HCT116 (cell line): Measurements from ENCODE around the gene SUN5. TPM values are rescaled to one million over a fixed set of nuclear protein-coding genes. Genes with fewer than 3 reads are reported as not detected.

Source experiments
- ATAC-seq: fragments of 200-7000 bp; cut with Tn5 transposase; 2 replicates; pipeline ENCODE4 v1.9.1; 2020; ENCODE audit warnings: mild to moderate bottlenecking, moderate library complexity
- BruUV-seq: library from RNA; stranded (reverse); fragments of 400-500 nt; replicated peaks from 2 replicates; lab custom pipeline; 2021; lab: Mats Ljungman, UMichigan
- CTCF ChIA-PET: fragments of 300-600 bp; sonication (Branson Sonifier 250); formaldehyde crosslinking; loops from one replicate; lab custom pipeline; 2021; ENCODE audit warnings: antibody characterized with exemption; lab: Charles Lee
- POLR2A ChIA-PET: fragments of 300-600, 350-600 bp; sonication (Branson Sonifier 250); formaldehyde crosslinking; loops from one replicate; lab custom pipeline; 2021; ENCODE audit warnings: antibody characterized with exemption; lab: Charles Lee
- RAD21 ChIA-PET, 2 experiments: fragments of 300-600 bp; sonication (Branson Sonifier 250); formaldehyde crosslinking; loops; one replicate each; lab custom pipeline; 2023; ENCODE audit warnings: low total read pairs in 2 of 2; ENCODE audit not compliant: uncharacterized antibody in 2 of 2, unreplicated experiment in 2 of 2, low non-redundant PET in 1 of 2; lab: Charles Lee
- DNase-seq: peaks from one replicate; pipeline ENCODE4 v3.0.0-alpha.2; 2010; ENCODE audit warnings: low read depth, low spot score
- H2AFZ ChIP-seq: fragments of 200-600 bp; shearing (Covaris generic), sonication (generic); 2 replicates; pipeline ENCODE4 v1.6.1; 2017; ENCODE audit warnings: low read depth, mixed run types, mixed read lengths, antibody characterized with exemption, low read length; ENCODE audit not compliant: poor library complexity, severe bottlenecking
- H3K27ac ChIP-seq: 2 replicates; pipeline ENCODE4 v1.5.1; 2012; ENCODE audit warnings: low read depth, low read length
- H3K27me3 ChIP-seq: fragments of 200-600 bp; sonication (generic); 2 replicates; pipeline ENCODE4 v1.6.1; 2016; ENCODE audit warnings: mixed run types, low read length, mixed read lengths; ENCODE audit not compliant: insufficient read depth
- H3K36me3 ChIP-seq, 2 experiments: fragments of 200-500 bp in 1 of 2; fragments of 200-600 bp in 1 of 2; sonication (Bioruptor generic) in 1 of 2; sonication (generic) in 1 of 2; 2 replicates each; pipeline versions ENCODE4 v1.5.1 to v1.6.1; 2014 to 2016; ENCODE audit warnings: low read length in 2 of 2, inconsistent platforms in 1 of 2, mixed read lengths in 1 of 2, mixed run types in 1 of 2; ENCODE audit not compliant: insufficient read depth in 2 of 2, control insufficient read depth in 1 of 2
- H3K4me1 ChIP-seq, 2 experiments: fragments of 200-600 bp in 1 of 2; sonication (generic) in 1 of 2; 2 replicates each; pipeline versions ENCODE4 v1.5.1 to v1.6.1; 2012 to 2017; ENCODE audit warnings: low read length in 2 of 2, inconsistent platforms in 1 of 2, mild to moderate bottlenecking in 1 of 2, mixed read lengths in 1 of 2, mixed run types in 1 of 2, moderate library complexity in 1 of 2; ENCODE audit not compliant: insufficient read depth in 2 of 2, control insufficient read depth in 1 of 2
- H3K4me2 ChIP-seq: fragments of 200-600 bp; sonication (generic); 2 replicates; pipeline ENCODE4 v1.6.1; 2017; ENCODE audit warnings: mixed run types, low read length, mixed read lengths
- H3K4me3 ChIP-seq, 2 experiments: fragments of 200-600 bp in 1 of 2; sonication (generic) in 1 of 2; replicated peaks in 1 of 2; 2 replicates each; pipeline ENCODE4 v1.5.1; 2011 to 2016; ENCODE audit warnings: low read length in 2 of 2, control low read depth in 1 of 2, low read depth in 1 of 2, mild to moderate bottlenecking in 1 of 2, mixed read lengths in 1 of 2, mixed run types in 1 of 2
- H3K79me2 ChIP-seq: fragments of 200-600 bp; sonication (generic); 2 replicates; pipeline ENCODE4 v1.6.1; 2017; ENCODE audit warnings: mild to moderate bottlenecking, mixed run types, low read length, moderate library complexity, mixed read lengths; ENCODE audit not compliant: insufficient read depth
- H3K9ac ChIP-seq: fragments of 200-600 bp; sonication (generic); 2 replicates; pipeline ENCODE4 v1.6.1; 2016; ENCODE audit warnings: low read length, mixed read lengths
- H3K9me2 ChIP-seq: fragments of 200-600 bp; sonication (generic), shearing (Covaris generic); 2 replicates; pipeline ENCODE4 v1.6.1; 2017; ENCODE audit warnings: mixed run types, mild to moderate bottlenecking, moderate library complexity; ENCODE audit not compliant: insufficient read depth
- H3K9me3 ChIP-seq, 2 experiments: fragments of 200-500 bp in 1 of 2; fragments of 200-600 bp in 1 of 2; sonication (Bioruptor generic) in 1 of 2; sonication (generic) in 1 of 2; 2 replicates each; pipeline ENCODE4 v1.6.1; 2014 to 2017; ENCODE audit warnings: low read length in 2 of 2, mixed read lengths in 2 of 2, inconsistent platforms in 1 of 2, low read depth in 1 of 2, mild to moderate bottlenecking in 1 of 2, mixed run types in 1 of 2, moderate library complexity in 1 of 2; ENCODE audit not compliant: control insufficient read depth in 1 of 2, insufficient read depth in 1 of 2
- H4K20me1 ChIP-seq: fragments of 200-600 bp; sonication (generic), shearing (Covaris generic); 2 replicates; pipeline ENCODE4 v1.6.1; 2017; ENCODE audit warnings: mixed run types, mild to moderate bottlenecking, moderate library complexity; ENCODE audit not compliant: insufficient read depth
- CBX3 ChIP-seq: IDR thresholded peaks from 2 replicates; pipeline ENCODE4 v1.6.1; 2012; ENCODE audit warnings: low read depth
- CEBPB ChIP-seq: IDR thresholded peaks from 2 replicates; pipeline ENCODE4 v1.6.1; 2012; ENCODE audit warnings: low read depth
- EGR1 ChIP-seq: IDR thresholded peaks from 2 replicates; pipeline ENCODE4 v1.6.1; 2012; ENCODE audit warnings: low read depth
- EZH2phosphoT487 ChIP-seq: fragments of 200-600 bp; IDR thresholded peaks from 2 replicates; pipeline ENCODE4 v1.6.1; 2018; ENCODE audit warnings: antibody characterized with exemption, borderline replicate concordance
- POLR2A ChIP-seq: IDR thresholded peaks from 2 replicates; pipeline ENCODE4 v1.7.0; 2011; ENCODE audit warnings: borderline replicate concordance; ENCODE audit not compliant: insufficient read depth, insufficient read length; ENCODE audit errors: extremely low read depth
- SIN3A ChIP-seq: IDR thresholded peaks from 2 replicates; pipeline ENCODE4 v1.6.1; 2012; ENCODE audit warnings: low read depth
- SRF ChIP-seq: IDR thresholded peaks from 2 replicates; pipeline ENCODE4 v1.6.1; 2012; ENCODE audit warnings: low read depth
- TCF7L2 ChIP-seq: IDR thresholded peaks from 2 replicates; pipeline ENCODE4 v1.7.0; 2011; ENCODE audit warnings: borderline replicate concordance, inconsistent platforms; ENCODE audit not compliant: insufficient read depth, insufficient read length; ENCODE audit errors: extremely low read depth
- ZFX ChIP-seq: fragments of 450-650 bp; IDR thresholded peaks from 2 replicates; pipeline ENCODE4 v1.6.1; 2017
- intact Hi-C: fragments of 100-400 bp; cut with micrococcal nuclease; formaldehyde crosslinking; loops from 2 replicates; pipeline ENCODE4 v1.10.0; 2022
- total RNA-seq: library from RNA; stranded (reverse); gene quantifications from one replicate; pipeline ENCODE4 v1.2.1, GENCODE V29; 2021; ENCODE audit not compliant: unreplicated experiment
- TF ChIP-seq, protein P1 (sequence below): IDR thresholded peaks from 2 replicates; pipeline ENCODE4 v1.6.1; 2011; ENCODE audit warnings: mild to moderate bottlenecking, low read length, moderate library complexity; ENCODE audit not compliant: insufficient replicate concordance; ENCODE audit errors: extremely low read depth
- TF ChIP-seq, protein P2 (sequence below): IDR thresholded peaks from 2 replicates; pipeline ENCODE4 v1.6.1; 2012; ENCODE audit warnings: low read depth
- TF ChIP-seq, protein P3 (sequence below): IDR thresholded peaks from 2 replicates; pipeline ENCODE4 v1.6.1; 2012
- TF ChIP-seq, protein P4 (sequence below), 3 experiments: fragments of 200-600 bp in 1 of 3; sonication (generic) in 1 of 3; IDR thresholded peaks in 2 of 3; conservative IDR thresholded peaks in 1 of 3; 2 replicates each; pipeline ENCODE4 v1.5.1; 2012 to 2017; ENCODE audit warnings: low read depth in 2 of 3, low read length in 2 of 3, antibody characterized with exemption in 1 of 3, borderline replicate concordance in 1 of 3, control low read depth in 1 of 3, mild to moderate bottlenecking in 1 of 3, mixed read lengths in 1 of 3, mixed run types in 1 of 3, moderate library complexity in 1 of 3; ENCODE audit not compliant: insufficient read depth in 1 of 3

The SUN5 gene
- total RNA-seq, 1 experiment from 2014 or later = not detected

- POLR2A ChIA-PET = no interaction called here
- RAD21 ChIA-PET = no interaction called here
- Histone ChIP-seq H3K36me3 (no peaks in the 10 kb centered on the region), H3K4me2 (no peak within 1 kb of the TSS), H3K79me2 (no peaks in the 10 kb centered on the region), H3K9me2 (no peaks in the 10 kb centered on the region), H3K9me3 (no peaks in the 10 kb centered on the region), H3K27ac (no peak within 1 kb of the TSS), H3K9ac (no peak within 1 kb of the TSS), H2AFZ (no peak within 1 kb of the TSS), H4K20me1 (no peaks in the 10 kb centered on the region), H3K4me3 (no peak within 1 kb of the TSS), H3K4me1 (no peaks in the 10 kb centered on the region), H3K27me3 (peaks cover 22% of the 10 kb centered on the region; the same call in 1 of the 2 replicates)
- no TSS peak for BruUV-seq
- intact Hi-C loops = no loop called here
- no peak for ATAC-seq
- DNase-seq = no peak
- CTCF ChIA-PET = no interaction called here
- no peak for TF ChIP-seq SRF
- TF ChIP-seq, all 23 proteins: peak for 0
Measured at GRCh38 chr20:33031531-33031930, 27.3 kb upstream of the SUN5 start, which contains the start of gene BPIFB6. Gene BPIFB6, plus strand, starts transcription at chr20:33031648. Its CDS starts 0 bp downstream, at chr20:33031648.

- H3K4me2 ChIP-seq = no peak overlapping the region
- no peaks in the 10 kb centered on the region for H4K20me1 ChIP-seq
- no peaks in the 10 kb centered on the region for H3K36me3 ChIP-seq
- H3K27ac ChIP-seq = no peak overlapping the region
- CTCF ChIA-PET = no interaction called here
- H3K27me3 ChIP-seq = peaks cover 17% of the 10 kb centered on the region; the same call in 1 of the 2 replicates
- H3K4me3 ChIP-seq = no peak overlapping the region
- BruUV-seq = no TSS peak
- H3K9me2 ChIP-seq = no peaks in the 10 kb centered on the region
- POLR2A ChIA-PET = no interaction called here
- no peaks in the 10 kb centered on the region for H3K9me3 ChIP-seq
- no peak overlapping the region for H3K9ac ChIP-seq
- H2AFZ ChIP-seq = no peak overlapping the region
- RAD21 ChIA-PET = no interaction called here
- no peak for DNase-seq
- intact Hi-C loops = no loop called here
- H3K4me1 ChIP-seq = no peaks in the 10 kb centered on the region
- ATAC-seq = no peak
- H3K79me2 ChIP-seq = no peaks in the 10 kb centered on the region
- TF ChIP-seq SIN3A (no peak), CBX3 (no peak), CEBPB (no peak), SRF (no peak), EGR1 (no peak), POLR2A (no peak), ZFX (no peak), TCF7L2 (no peak), EZH2phosphoT487 (no peak)
- TF ChIP-seq, protein P1, sequence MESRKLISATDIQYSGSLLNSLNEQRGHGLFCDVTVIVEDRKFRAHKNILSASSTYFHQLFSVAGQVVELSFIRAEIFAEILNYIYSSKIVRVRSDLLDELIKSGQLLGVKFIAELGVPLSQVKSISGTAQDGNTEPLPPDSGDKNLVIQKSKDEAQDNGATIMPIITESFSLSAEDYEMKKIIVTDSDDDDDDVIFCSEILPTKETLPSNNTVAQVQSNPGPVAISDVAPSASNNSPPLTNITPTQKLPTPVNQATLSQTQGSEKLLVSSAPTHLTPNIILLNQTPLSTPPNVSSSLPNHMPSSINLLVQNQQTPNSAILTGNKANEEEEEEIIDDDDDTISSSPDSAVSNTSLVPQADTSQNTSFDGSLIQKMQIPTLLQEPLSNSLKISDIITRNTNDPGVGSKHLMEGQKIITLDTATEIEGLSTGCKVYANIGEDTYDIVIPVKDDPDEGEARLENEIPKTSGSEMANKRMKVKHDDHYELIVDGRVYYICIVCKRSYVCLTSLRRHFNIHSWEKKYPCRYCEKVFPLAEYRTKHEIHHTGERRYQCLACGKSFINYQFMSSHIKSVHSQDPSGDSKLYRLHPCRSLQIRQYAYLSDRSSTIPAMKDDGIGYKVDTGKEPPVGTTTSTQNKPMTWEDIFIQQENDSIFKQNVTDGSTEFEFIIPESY = no peak
- TF ChIP-seq, protein P2, sequence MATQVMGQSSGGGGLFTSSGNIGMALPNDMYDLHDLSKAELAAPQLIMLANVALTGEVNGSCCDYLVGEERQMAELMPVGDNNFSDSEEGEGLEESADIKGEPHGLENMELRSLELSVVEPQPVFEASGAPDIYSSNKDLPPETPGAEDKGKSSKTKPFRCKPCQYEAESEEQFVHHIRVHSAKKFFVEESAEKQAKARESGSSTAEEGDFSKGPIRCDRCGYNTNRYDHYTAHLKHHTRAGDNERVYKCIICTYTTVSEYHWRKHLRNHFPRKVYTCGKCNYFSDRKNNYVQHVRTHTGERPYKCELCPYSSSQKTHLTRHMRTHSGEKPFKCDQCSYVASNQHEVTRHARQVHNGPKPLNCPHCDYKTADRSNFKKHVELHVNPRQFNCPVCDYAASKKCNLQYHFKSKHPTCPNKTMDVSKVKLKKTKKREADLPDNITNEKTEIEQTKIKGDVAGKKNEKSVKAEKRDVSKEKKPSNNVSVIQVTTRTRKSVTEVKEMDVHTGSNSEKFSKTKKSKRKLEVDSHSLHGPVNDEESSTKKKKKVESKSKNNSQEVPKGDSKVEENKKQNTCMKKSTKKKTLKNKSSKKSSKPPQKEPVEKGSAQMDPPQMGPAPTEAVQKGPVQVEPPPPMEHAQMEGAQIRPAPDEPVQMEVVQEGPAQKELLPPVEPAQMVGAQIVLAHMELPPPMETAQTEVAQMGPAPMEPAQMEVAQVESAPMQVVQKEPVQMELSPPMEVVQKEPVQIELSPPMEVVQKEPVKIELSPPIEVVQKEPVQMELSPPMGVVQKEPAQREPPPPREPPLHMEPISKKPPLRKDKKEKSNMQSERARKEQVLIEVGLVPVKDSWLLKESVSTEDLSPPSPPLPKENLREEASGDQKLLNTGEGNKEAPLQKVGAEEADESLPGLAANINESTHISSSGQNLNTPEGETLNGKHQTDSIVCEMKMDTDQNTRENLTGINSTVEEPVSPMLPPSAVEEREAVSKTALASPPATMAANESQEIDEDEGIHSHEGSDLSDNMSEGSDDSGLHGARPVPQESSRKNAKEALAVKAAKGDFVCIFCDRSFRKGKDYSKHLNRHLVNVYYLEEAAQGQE = no peak
- TF ChIP-seq, protein P3, sequence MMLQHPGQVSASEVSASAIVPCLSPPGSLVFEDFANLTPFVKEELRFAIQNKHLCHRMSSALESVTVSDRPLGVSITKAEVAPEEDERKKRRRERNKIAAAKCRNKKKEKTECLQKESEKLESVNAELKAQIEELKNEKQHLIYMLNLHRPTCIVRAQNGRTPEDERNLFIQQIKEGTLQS = no peak
- TF ChIP-seq, protein P4, sequence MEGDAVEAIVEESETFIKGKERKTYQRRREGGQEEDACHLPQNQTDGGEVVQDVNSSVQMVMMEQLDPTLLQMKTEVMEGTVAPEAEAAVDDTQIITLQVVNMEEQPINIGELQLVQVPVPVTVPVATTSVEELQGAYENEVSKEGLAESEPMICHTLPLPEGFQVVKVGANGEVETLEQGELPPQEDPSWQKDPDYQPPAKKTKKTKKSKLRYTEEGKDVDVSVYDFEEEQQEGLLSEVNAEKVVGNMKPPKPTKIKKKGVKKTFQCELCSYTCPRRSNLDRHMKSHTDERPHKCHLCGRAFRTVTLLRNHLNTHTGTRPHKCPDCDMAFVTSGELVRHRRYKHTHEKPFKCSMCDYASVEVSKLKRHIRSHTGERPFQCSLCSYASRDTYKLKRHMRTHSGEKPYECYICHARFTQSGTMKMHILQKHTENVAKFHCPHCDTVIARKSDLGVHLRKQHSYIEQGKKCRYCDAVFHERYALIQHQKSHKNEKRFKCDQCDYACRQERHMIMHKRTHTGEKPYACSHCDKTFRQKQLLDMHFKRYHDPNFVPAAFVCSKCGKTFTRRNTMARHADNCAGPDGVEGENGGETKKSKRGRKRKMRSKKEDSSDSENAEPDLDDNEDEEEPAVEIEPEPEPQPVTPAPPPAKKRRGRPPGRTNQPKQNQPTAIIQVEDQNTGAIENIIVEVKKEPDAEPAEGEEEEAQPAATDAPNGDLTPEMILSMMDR (IDR thresholded peaks at IDR 0.05 in 2 of 3, conservative IDR thresholded peaks at IDR 0.05 in 1 of 3; ENCODE audit: borderline replicate concordance in 1 of 3, insufficient read depth in 1 of 3, low read depth in 2 of 3, low read length in 2 of 3) = no peak
Measured at GRCh38 chr20:33030569-33030968, 26.3 kb upstream of the SUN5 start.
